Measurements from ENCODE around the gene NDUFA11.

GRCh38 chr19:5877882-5878281 lies 25.7 kb downstream of the NDUFA11 start:
- no peak for TF ChIP-seq CTCF (IDR thresholded peaks at IDR 0.05; ENCODE audit: insufficient read depth, low read length, poor library complexity, severe bottlenecking)
- TF ChIP-seq EZH2phosphoT487 (conservative IDR thresholded peaks at IDR 0.05; ENCODE audit: low read length), result no peak

All from SU-DHL-6 (cell line).